Measurements from ENCODE around the gene L3MBTL4.

- TF ChIP-seq EP300 (IDR thresholded peaks at IDR 0.05): no peak
- no peak for TF ChIP-seq CTCF (IDR thresholded peaks at IDR 0.05)
- TF ChIP-seq POLR2A (IDR thresholded peaks at IDR 0.05): no peak
Measured at GRCh38 chr18:6107794-6108193, 306.9 kb downstream of the L3MBTL4 start.
